Activated CD8-positive, alpha-beta T cell treated with anti-CD3 and anti-CD28 coated beads for 36 hours (primary cell): ENCODE measurements around the gene TESPA1. TPM values are rescaled to one million over a fixed set of nuclear protein-coding genes. Genes with fewer than 3 reads are reported as not detected.

Experiments
- ATAC-seq: fragments of 200-7000 bp; cut with Tn5 transposase; one replicate; pipeline ENCODE4 v1.10.0; 2021; ENCODE audit warnings: mild to moderate bottlenecking, moderate library complexity
- CTCF ChIA-PET: fragments of 350-600 bp; sonication (Branson Sonifier 250); formaldehyde crosslinking; loops from one replicate; lab custom pipeline; 2021; ENCODE audit warnings: antibody characterized with exemption; lab: Charles Lee
- POLR2A ChIA-PET: fragments of 350-600 bp; sonication (Branson Sonifier 250); formaldehyde crosslinking; loops from one replicate; lab custom pipeline; 2021; ENCODE audit warnings: antibody characterized with exemption; lab: Charles Lee
- DNase-seq: peaks from one replicate; pipeline ENCODE4 v3.0.0-alpha.2; 2020
- H3K27ac Mint-ChIP-seq: one replicate; pipeline ENCODE4 v1.8.0; 2021; ENCODE audit warnings: mild to moderate bottlenecking, mixed read lengths
- H3K27me3 Mint-ChIP-seq: one replicate; pipeline ENCODE4 v1.8.0; 2021; ENCODE audit warnings: mixed read lengths
- H3K36me3 Mint-ChIP-seq: one replicate; pipeline ENCODE4 v1.8.0; 2021; ENCODE audit warnings: low read depth, mixed read lengths
- H3K4me1 Mint-ChIP-seq: one replicate; pipeline ENCODE4 v1.8.0; 2021; ENCODE audit warnings: low read depth, mixed read lengths
- H3K4me3 Mint-ChIP-seq: one replicate; pipeline ENCODE4 v1.8.0; 2021; ENCODE audit warnings: mild to moderate bottlenecking, moderate library complexity, mixed read lengths
- H3K9me3 Mint-ChIP-seq: one replicate; pipeline ENCODE4 v1.8.0; 2021; ENCODE audit warnings: mixed read lengths
- CTCF ChIP-seq: fragments of 200-600 bp; IDR thresholded peaks from one replicate; pipeline ENCODE4 v1.8.0; 2022; ENCODE audit warnings: antibody characterized with exemption, mild to moderate bottlenecking
- intact Hi-C: fragments of 100-400 bp; cut with micrococcal nuclease; formaldehyde crosslinking; loops from one replicate; pipeline ENCODE4 v1.10.0; 2022
- total RNA-seq, 2 experiments: library from RNA; stranded (reverse); gene quantifications; one replicate each; pipeline ENCODE4 v1.2.3, GENCODE V29; 2021

TESPA1 gene
- total RNA-seq, 2 experiments from 2014 or later: 107 to 112 TPM

GRCh38 chr12:54959291-54960018, 25.1 kb downstream of the TESPA1 start:
- DNase-seq: peak; percentile 23
- peak; percentile 50 for ATAC-seq
- H3K4me3 Mint-ChIP-seq: peak overlapping the region; percentile 34
- H3K36me3 Mint-ChIP-seq: peaks cover 92% of the 10 kb centered on the region
- no peaks in the 10 kb centered on the region for H3K27me3 Mint-ChIP-seq
- peaks cover 4% of the 10 kb centered on the region for H3K9me3 Mint-ChIP-seq
- TF ChIP-seq CTCF: no peak
- CTCF ChIA-PET: interaction anchor here (1.0 to 7.0 kb wide), 11 partner anchors 13 to 258 kb away, joined by 3 to 141 read pairs (median 8); partner anchors contain the start of gene MUCL1
- POLR2A ChIA-PET: interaction anchor here (1.3 to 1.5 kb wide), 2 partner anchors 8 to 21 kb away, joined by 3 to 5 read pairs; no protein-coding TSS in a partner anchor
- peaks cover 89% of the 10 kb centered on the region for H3K4me1 Mint-ChIP-seq
- peak overlapping the region; percentile 95 for H3K27ac Mint-ChIP-seq
- intact Hi-C loops: loop anchor here (1.0 kb wide), 1 partner anchor 210 kb away; no protein-coding TSS in a partner anchor

GRCh38 chr12:54958048-54958658, 26.4 kb downstream of the TESPA1 start:
- Mint-ChIP-seq H3K27me3 (no peaks in the 10 kb centered on the region), H3K27ac (peak overlapping the region; percentile 95), H3K9me3 (peaks cover 6% of the 10 kb centered on the region), H3K4me1 (peaks cover 90% of the 10 kb centered on the region), H3K4me3 (no peak overlapping the region), H3K36me3 (peaks cover 95% of the 10 kb centered on the region)
- POLR2A ChIA-PET: interaction anchor here (2.2 kb wide), 1 partner anchor 209 kb away, joined by 6 read pairs; no protein-coding TSS in a partner anchor
- DNase-seq (peak; percentile 54), ATAC-seq (no peak)
- intact Hi-C loops: no loop called here
- peak; percentile 91 for TF ChIP-seq CTCF
- CTCF ChIA-PET: interaction anchor here (0.7 to 7.0 kb wide), 29 partner anchors 15 to 249 kb away, joined by 3 to 141 read pairs (median 5); partner anchors contain the start of genes MUCL1 and TESPA1

- no peak for TF ChIP-seq CTCF
- ChIA-PET CTCF (interaction anchor here (0.5 to 7.0 kb wide), 23 partner anchors 16 to 298 kb away, joined by 3 to 141 read pairs (median 6); partner anchors contain the start of genes MUCL1 and TESPA1), POLR2A (interaction anchor here (0.7 to 2.2 kb wide), 8 partner anchors 9 to 207 kb away, joined by 3 to 6 read pairs (median 4); partner anchors contain the start of gene MUCL1)
- Mint-ChIP-seq H3K36me3 (peaks cover 96% of the 10 kb centered on the region), H3K4me3 (peak overlapping the region; percentile 24), H3K4me1 (peaks cover 88% of the 10 kb centered on the region), H3K27me3 (no peaks in the 10 kb centered on the region), H3K27ac (peak overlapping the region; percentile 95), H3K9me3 (peaks cover 12% of the 10 kb centered on the region)
- ATAC-seq: peak; percentile 44
- intact Hi-C loops: loop anchor here (1.0 to 2.0 kb wide), 3 partner anchors 22 to 102 kb away; partner anchors contain the start of gene MUCL1
- peak; percentile 20 for DNase-seq
These were observed 27.5 kb downstream of the TESPA1 start for GRCh38 chr12:54956818-54957641.

- H3K9me3 Mint-ChIP-seq: peaks cover 16% of the 10 kb centered on the region
- TF ChIP-seq CTCF: no peak
- H3K27me3 Mint-ChIP-seq: no peaks in the 10 kb centered on the region
- ATAC-seq: peak; percentile 48
- H3K36me3 Mint-ChIP-seq: peaks cover 97% of the 10 kb centered on the region
- intact Hi-C loops: loop anchor here (2.0 kb wide), 2 partner anchors 30 to 102 kb away; partner anchors contain the start of gene MUCL1
- peak; percentile 19 for DNase-seq
- ChIA-PET CTCF (interaction anchor here (0.5 to 7.0 kb wide), 18 partner anchors 16 to 298 kb away, joined by 3 to 141 read pairs (median 7); partner anchors contain the start of genes MUCL1 and TESPA1), POLR2A (interaction anchor here (1.0 to 1.5 kb wide), 5 partner anchors 14 to 101 kb away, joined by 3 to 5 read pairs (median 4); no protein-coding TSS in a partner anchor)
- peak overlapping the region; percentile 95 for H3K27ac Mint-ChIP-seq
- peaks cover 86% of the 10 kb centered on the region for H3K4me1 Mint-ChIP-seq
- H3K4me3 Mint-ChIP-seq: peak overlapping the region; percentile 24
These were observed 28.2 kb downstream of the TESPA1 start for GRCh38 chr12:54956322-54956721.
